ENCODE data around the gene GRIN3B.
"Not testable (repeated sequence)": the region's sequence is repeated elsewhere in the genome, so short reads cannot be mapped to it uniquely, and the experiment has no call there.

Gene GRIN3B

GRCh38 chr19:1019980-1020867 lies 20.0 kb downstream of the GRIN3B start:
- no peak for DNase-seq (ENCODE audit: low spot score)

- peak; percentile 98 for DNase-seq (ENCODE audit: low spot score)
These were observed 20.7 kb downstream of the GRIN3B start, which contains the start of gene TMEM259 for GRCh38 chr19:1020868-1021425. TSS of gene TMEM259 (minus strand) at chr19:1021123. CDS start at chr19:1020996, 127 bp downstream.

GRCh38 chr19:1023883-1024188 lies 23.6 kb downstream of the GRIN3B start:
- not testable (repeated sequence) for DNase-seq (ENCODE audit: low spot score)

GRCh38 chr19:1025080-1025479 lies 24.9 kb downstream of the GRIN3B start:
- DNase-seq (ENCODE audit: low spot score), result not testable (repeated sequence)

GRCh38 chr19:1025960-1026782 lies 26.0 kb downstream of the GRIN3B start, which contains the start of gene CNN2:
TSS of gene CNN2 (plus strand) at chr19:1026608. CDS start at chr19:1026662, 54 bp downstream.
- peak; percentile 54 for DNase-seq (ENCODE audit: low spot score)

- DNase-seq (ENCODE audit: low spot score), result no peak
These were observed 26.8 kb downstream of the GRIN3B start for GRCh38 chr19:1026783-1027649.

- DNase-seq (ENCODE audit: low spot score), result no peak
These were observed 27.4 kb downstream of the GRIN3B start for GRCh38 chr19:1027650-1028061.

- peak; percentile 60 for DNase-seq (ENCODE audit: low spot score)
These were observed 28.1 kb downstream of the GRIN3B start for GRCh38 chr19:1028062-1028926.

GRCh38 chr19:1032264-1032867 lies 32.1 kb downstream of the GRIN3B start:
- DNase-seq (ENCODE audit: low spot score), result no peak

- no peak for DNase-seq (ENCODE audit: low spot score)
These were observed 35.9 kb downstream of the GRIN3B start for GRCh38 chr19:1035998-1036621.

- no peak for DNase-seq (ENCODE audit: low spot score)
These were observed 37.4 kb downstream of the GRIN3B start for GRCh38 chr19:1037621-1038064.

- no peak for DNase-seq (ENCODE audit: low spot score)
These were observed 38.9 kb downstream of the GRIN3B start for GRCh38 chr19:1038978-1039645.

- peak; percentile 100 for DNase-seq (ENCODE audit: low spot score)
These were observed 39.6 kb downstream of the GRIN3B start, which contains the start of gene ABCA7 for GRCh38 chr19:1039646-1040475. TSS of gene ABCA7 (plus strand) at chr19:1040107. CDS start at chr19:1041362, 1,255 bp downstream.

- DNase-seq (ENCODE audit: low spot score), result peak; percentile 96
These were observed 40.5 kb downstream of the GRIN3B start for GRCh38 chr19:1040476-1041271.

- DNase-seq (ENCODE audit: low spot score), result no peak
These were observed 41.1 kb downstream of the GRIN3B start for GRCh38 chr19:1041272-1041834.

GRCh38 chr19:1041835-1042685 lies 41.8 kb downstream of the GRIN3B start:
- DNase-seq (ENCODE audit: low spot score), result no peak

Data from CD4-positive, alpha-beta T cell treated with Interleukin-15 for 4 hours (primary cell).